ENCODE measurements around the gene PDGFD.
"Not testable (repeated sequence)": the region's sequence is repeated elsewhere in the genome, so short reads cannot be mapped to it uniquely, and the experiment has no call there.

The PDGFD gene

DNA sequence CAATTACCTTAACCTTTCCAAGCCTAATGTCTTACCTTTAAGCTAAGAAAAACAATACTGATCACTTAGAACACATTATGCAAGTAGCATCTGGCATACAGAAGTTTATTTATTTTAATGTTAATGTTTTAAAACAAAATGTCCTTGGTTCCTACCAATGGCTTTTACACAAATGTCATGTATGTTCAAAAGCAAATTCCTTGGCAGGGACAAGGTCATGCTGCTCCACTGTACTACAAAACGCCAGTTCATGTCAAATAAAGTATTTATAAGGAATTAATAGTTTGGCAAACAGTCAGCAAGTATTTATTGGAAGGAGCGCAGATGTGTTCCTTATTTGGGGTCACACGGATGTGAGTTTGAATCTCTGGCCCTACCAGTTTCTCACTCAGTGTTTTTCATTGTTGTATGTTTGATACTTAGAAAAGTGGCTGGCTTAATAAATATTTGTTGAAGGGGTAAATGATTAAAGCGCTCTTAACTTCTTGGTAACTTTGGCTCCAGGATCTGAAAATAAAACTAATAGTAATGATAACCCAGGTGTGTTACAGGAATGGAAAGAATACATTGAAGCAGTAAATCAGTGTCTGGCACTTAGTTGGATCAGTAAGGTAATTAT is 108.9 kb downstream of the PDGFD start:
- ChIA-PET CTCF (no interaction called here), POLR2A (no interaction called here)
- TF ChIP-seq TARDBP (IDR thresholded peaks at IDR 0.05) (no peak), ARNT (IDR thresholded peaks at IDR 0.05) (no peak), SUZ12 (IDR thresholded peaks at IDR 0.05) (no peak), NFRKB (IDR thresholded peaks at IDR 0.05) (no peak), CTBP1 (IDR thresholded peaks at IDR 0.05; ENCODE audit: borderline replicate concordance) (no peak), HDGF (IDR thresholded peaks at IDR 0.05; ENCODE audit: borderline replicate concordance) (no peak), LEF1 (IDR thresholded peaks at IDR 0.05; ENCODE audit: borderline replicate concordance) (no peak), ZNF384 (IDR thresholded peaks at IDR 0.05) (no peak), BHLHE40 (IDR thresholded peaks at IDR 0.05; ENCODE audit: borderline replicate concordance) (no peak), FOXK2 (IDR thresholded peaks at IDR 0.05) (no peak), SP1 (IDR thresholded peaks at IDR 0.05) (no peak), FOXA1 (IDR thresholded peaks at IDR 0.05) (no peak), L3MBTL2 (conservative IDR thresholded peaks at IDR 0.05) (no peak), ELF4 (IDR thresholded peaks at IDR 0.05) (no peak), FOXM1 (IDR thresholded peaks at IDR 0.05; ENCODE audit: borderline replicate concordance) (no peak)
- TF ChIP-seq, protein P1, sequence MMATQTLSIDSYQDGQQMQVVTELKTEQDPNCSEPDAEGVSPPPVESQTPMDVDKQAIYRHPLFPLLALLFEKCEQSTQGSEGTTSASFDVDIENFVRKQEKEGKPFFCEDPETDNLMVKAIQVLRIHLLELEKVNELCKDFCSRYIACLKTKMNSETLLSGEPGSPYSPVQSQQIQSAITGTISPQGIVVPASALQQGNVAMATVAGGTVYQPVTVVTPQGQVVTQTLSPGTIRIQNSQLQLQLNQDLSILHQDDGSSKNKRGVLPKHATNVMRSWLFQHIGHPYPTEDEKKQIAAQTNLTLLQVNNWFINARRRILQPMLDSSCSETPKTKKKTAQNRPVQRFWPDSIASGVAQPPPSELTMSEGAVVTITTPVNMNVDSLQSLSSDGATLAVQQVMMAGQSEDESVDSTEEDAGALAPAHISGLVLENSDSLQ (IDR thresholded peaks at IDR 0.05), result no peak
- DNase-seq (ENCODE audit: extremely low spot score), result no peak

DNA sequence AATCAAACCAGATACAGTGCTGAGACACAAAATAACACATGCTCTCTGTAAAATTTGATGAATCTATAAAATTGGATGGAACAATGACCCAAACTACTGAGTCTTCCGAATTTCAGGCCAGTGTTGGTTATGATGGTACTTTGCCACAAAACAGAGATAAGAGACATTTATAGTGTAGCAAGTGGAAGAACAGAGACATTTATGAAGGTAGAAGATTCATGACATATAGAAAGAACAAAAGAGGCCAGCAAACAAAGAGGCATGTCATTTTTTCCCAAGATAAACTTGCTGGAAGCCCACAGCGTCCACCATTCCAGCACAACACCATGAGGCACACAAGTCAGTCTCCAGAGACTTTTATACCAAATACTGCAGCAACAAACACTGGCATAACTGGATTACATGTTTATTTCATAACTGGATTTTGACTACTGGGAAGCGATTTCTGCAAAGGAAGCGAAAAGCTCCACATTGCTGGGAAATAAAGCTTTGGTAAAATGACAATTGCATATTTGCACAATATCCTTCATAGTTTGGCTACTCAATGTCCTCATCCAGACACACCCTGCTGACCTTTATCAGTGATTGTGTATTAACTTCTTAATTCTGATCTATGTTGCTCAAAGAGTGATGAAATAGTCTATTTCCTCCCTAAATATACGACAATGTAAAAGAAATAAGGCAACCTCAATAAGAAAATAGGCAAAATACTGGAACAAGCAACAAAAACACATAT is 110.0 kb downstream of the PDGFD start:
- CTCF ChIA-PET, result no interaction called here
- TF ChIP-seq FOXM1 (IDR thresholded peaks at IDR 0.05; ENCODE audit: borderline replicate concordance), result no peak
- TF ChIP-seq, protein P1 (IDR thresholded peaks at IDR 0.05), result no peak
- no peak for TF ChIP-seq ELF4 (IDR thresholded peaks at IDR 0.05)
- no peak for DNase-seq (ENCODE audit: extremely low spot score)
- POLR2A ChIA-PET, result no interaction called here

DNA sequence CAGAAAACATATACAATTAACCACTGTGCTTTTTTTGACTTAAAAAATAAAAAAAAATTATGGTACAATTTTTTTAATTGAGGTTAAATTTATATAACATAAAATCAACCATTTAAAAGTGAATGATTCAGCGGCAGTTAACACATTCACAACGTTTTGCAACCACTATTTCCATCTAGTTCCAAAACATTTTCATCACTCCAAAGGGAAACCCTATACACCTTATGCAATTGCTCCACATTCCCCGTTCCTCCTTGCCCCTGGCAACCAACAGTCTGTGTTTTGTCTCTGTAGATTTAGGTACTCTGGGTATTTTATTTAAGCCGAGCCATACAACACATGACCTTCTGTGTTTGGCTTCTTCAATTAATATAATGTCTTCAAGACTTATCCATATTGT is 112.2 kb downstream of the PDGFD start:
- ChIA-PET POLR2A (no interaction called here), CTCF (no interaction called here)
- TF ChIP-seq ARNT (IDR thresholded peaks at IDR 0.05) (no peak), HDGF (IDR thresholded peaks at IDR 0.05; ENCODE audit: borderline replicate concordance) (no peak), TARDBP (IDR thresholded peaks at IDR 0.05) (no peak), FOXM1 (IDR thresholded peaks at IDR 0.05; ENCODE audit: borderline replicate concordance) (no peak), FOXA1 (IDR thresholded peaks at IDR 0.05) (no peak)
- DNase-seq (ENCODE audit: extremely low spot score), result no peak

DNA sequence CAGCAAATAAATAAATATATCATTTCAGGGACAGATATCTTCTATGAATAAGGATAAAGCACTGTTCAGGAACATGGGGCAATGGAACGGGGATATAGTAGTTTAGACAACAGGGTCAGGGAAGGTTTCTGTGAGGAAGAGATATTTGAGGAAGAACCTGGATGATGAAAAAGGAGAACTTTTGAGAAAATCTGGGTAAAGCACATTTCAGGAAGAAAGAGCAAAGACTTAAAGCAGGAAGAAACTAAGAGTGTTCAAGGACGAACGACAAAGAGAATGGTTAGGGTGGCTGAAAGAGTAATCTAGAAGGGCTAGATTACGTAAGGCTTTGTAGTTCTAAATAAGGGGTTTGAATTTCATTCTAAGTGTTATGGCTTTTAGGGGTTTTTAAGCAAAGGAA is 114.8 kb downstream of the PDGFD start:
- POLR2A ChIA-PET, result no interaction called here
- no peak for DNase-seq (ENCODE audit: extremely low spot score)
- CTCF ChIA-PET, result no interaction called here
- TF ChIP-seq LEF1 (IDR thresholded peaks at IDR 0.05; ENCODE audit: borderline replicate concordance) (no peak), ARNT (IDR thresholded peaks at IDR 0.05) (no peak), FOXK2 (IDR thresholded peaks at IDR 0.05) (no peak), TARDBP (IDR thresholded peaks at IDR 0.05) (no peak), CTBP1 (IDR thresholded peaks at IDR 0.05; ENCODE audit: borderline replicate concordance) (no peak), ELF4 (IDR thresholded peaks at IDR 0.05) (no peak), NFRKB (IDR thresholded peaks at IDR 0.05) (no peak), BHLHE40 (IDR thresholded peaks at IDR 0.05; ENCODE audit: borderline replicate concordance) (no peak)

DNA sequence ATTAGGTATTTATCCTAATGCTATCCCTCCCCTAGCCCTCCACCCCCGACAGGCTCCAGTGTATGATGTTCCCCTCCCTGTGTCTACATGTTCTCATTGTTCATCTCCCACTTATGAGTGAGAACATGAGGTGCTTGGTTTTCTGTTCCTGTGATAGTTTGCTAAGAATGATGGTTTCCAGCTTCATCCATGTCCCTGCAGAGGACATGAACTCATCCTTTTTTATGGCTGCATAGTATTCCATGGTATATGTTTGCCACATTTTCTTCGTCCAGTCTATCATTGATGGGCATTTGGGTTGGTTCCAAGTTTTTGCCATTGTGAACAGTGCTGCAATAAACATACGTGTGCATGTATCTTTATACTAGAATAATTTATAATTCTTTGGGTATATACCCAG is 117.1 kb downstream of the PDGFD start:
- CTCF ChIA-PET; DNase-seq (ENCODE audit: extremely low spot score); POLR2A ChIA-PET: not testable (repeated sequence)

DNA sequence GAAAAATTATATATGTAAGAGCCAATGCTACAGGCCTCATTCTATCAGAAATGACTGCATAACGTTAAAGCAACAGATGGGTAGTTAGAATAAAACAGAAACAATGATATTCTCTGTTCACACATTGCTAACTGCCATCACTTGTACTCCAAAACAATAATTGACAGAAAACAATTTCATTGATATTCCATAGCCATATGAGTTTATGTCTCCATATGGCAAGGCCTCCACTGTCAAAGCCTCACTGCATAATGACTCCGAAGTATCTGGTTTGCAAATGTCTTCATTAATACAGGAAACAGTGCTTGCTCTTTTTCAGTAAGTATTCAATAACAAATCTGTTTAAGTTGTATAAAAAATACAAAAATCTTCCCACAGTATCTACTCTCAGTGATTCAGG is 117.6 kb downstream of the PDGFD start:
- DNase-seq (ENCODE audit: extremely low spot score), result no peak
- TF ChIP-seq HDGF (IDR thresholded peaks at IDR 0.05; ENCODE audit: borderline replicate concordance), result no peak
- no peak for TF ChIP-seq FOXK2 (IDR thresholded peaks at IDR 0.05)
- no peak for TF ChIP-seq SP1 (IDR thresholded peaks at IDR 0.05)
- no peak for TF ChIP-seq L3MBTL2 (conservative IDR thresholded peaks at IDR 0.05)
- no peak for TF ChIP-seq LEF1 (IDR thresholded peaks at IDR 0.05; ENCODE audit: borderline replicate concordance)
- no peak for TF ChIP-seq SUZ12 (IDR thresholded peaks at IDR 0.05)
- no peak for TF ChIP-seq ARNT (IDR thresholded peaks at IDR 0.05)
- POLR2A ChIA-PET, result no interaction called here
- CTCF ChIA-PET, result no interaction called here

DNA sequence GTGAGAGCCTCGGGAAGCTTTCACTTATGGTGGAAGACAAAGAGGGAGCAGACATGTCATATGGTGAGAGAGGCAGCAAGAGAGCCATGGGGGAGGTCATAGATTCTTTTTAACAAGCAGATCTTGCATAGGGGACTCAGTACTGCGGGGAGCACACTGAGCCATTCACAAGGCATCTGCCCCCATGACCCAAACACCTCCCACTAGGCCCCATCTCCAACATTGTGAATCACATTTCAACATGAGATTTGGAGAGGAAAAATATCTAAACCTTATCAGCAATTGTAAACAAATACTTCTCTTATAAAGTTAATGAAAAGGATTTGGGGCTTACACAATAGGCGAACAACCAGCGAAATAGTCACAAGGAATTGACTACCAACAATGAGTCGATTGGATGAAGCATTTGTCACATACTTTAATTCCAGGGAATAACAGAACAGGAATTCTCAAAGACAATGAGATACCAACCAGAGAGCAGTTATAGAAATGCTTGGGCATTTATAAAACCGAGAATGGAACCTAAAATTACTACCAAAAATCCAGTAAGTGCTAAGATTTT is 120.2 kb downstream of the PDGFD start:
- CTCF ChIA-PET, result no interaction called here
- TF ChIP-seq LEF1 (IDR thresholded peaks at IDR 0.05; ENCODE audit: borderline replicate concordance) (no peak), L3MBTL2 (conservative IDR thresholded peaks at IDR 0.05) (no peak), BHLHE40 (IDR thresholded peaks at IDR 0.05; ENCODE audit: borderline replicate concordance) (no peak), CTBP1 (IDR thresholded peaks at IDR 0.05; ENCODE audit: borderline replicate concordance) (no peak), TARDBP (IDR thresholded peaks at IDR 0.05) (no peak), HDGF (IDR thresholded peaks at IDR 0.05; ENCODE audit: borderline replicate concordance) (no peak), SP1 (IDR thresholded peaks at IDR 0.05) (no peak), FOXK2 (IDR thresholded peaks at IDR 0.05) (no peak), FOXM1 (IDR thresholded peaks at IDR 0.05; ENCODE audit: borderline replicate concordance) (no peak), ARNT (IDR thresholded peaks at IDR 0.05) (no peak), NFRKB (IDR thresholded peaks at IDR 0.05) (no peak), ELF4 (IDR thresholded peaks at IDR 0.05) (no peak), SUZ12 (IDR thresholded peaks at IDR 0.05) (no peak), FOXA1 (IDR thresholded peaks at IDR 0.05) (no peak), ZNF384 (IDR thresholded peaks at IDR 0.05) (no peak)
- TF ChIP-seq, protein P1 (IDR thresholded peaks at IDR 0.05), result no peak
- DNase-seq (ENCODE audit: extremely low spot score), result no peak
- POLR2A ChIA-PET, result no interaction called here
